NB4 (cell line): Measurements from ENCODE around the gene CATSPER1.

ENCODE experiments used
- DNase-seq: peaks from one replicate; pipeline ENCODE4 v3.0.0; 2010; ENCODE audit warnings: low read depth
- H3K4me3 ChIP-seq: one replicate; pipeline ENCODE4 v1.5.1; 2011; ENCODE audit warnings: mild to moderate bottlenecking, low read depth, low read length, moderate library complexity
- MYC ChIP-seq: IDR thresholded peaks from 2 replicates; pipeline ENCODE4 v1.6.1; 2011; ENCODE audit warnings: low read depth, low read length
- POLR2A ChIP-seq: IDR thresholded peaks from 2 replicates; pipeline ENCODE4 v1.6.1; 2011; ENCODE audit warnings: mild to moderate bottlenecking; ENCODE audit not compliant: insufficient read length; ENCODE audit errors: extremely low read depth
- TF ChIP-seq, protein P1 (sequence below): IDR thresholded peaks from 2 replicates; pipeline ENCODE4 v1.6.1; 2011; ENCODE audit warnings: low read depth, low read length
- TF ChIP-seq, protein P2 (sequence below): IDR thresholded peaks from one replicate; pipeline ENCODE4 v1.5.1; 2012; ENCODE audit warnings: low read depth, low read length

The CATSPER1 gene

GRCh38 chr11:66044757-66045156, 18.5 kb upstream of the CATSPER1 start:
- DNase-seq: no peak
- no peak for TF ChIP-seq POLR2A
- TF ChIP-seq, protein P1, sequence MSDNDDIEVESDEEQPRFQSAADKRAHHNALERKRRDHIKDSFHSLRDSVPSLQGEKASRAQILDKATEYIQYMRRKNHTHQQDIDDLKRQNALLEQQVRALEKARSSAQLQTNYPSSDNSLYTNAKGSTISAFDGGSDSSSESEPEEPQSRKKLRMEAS: no peak
- TF ChIP-seq, protein P2, sequence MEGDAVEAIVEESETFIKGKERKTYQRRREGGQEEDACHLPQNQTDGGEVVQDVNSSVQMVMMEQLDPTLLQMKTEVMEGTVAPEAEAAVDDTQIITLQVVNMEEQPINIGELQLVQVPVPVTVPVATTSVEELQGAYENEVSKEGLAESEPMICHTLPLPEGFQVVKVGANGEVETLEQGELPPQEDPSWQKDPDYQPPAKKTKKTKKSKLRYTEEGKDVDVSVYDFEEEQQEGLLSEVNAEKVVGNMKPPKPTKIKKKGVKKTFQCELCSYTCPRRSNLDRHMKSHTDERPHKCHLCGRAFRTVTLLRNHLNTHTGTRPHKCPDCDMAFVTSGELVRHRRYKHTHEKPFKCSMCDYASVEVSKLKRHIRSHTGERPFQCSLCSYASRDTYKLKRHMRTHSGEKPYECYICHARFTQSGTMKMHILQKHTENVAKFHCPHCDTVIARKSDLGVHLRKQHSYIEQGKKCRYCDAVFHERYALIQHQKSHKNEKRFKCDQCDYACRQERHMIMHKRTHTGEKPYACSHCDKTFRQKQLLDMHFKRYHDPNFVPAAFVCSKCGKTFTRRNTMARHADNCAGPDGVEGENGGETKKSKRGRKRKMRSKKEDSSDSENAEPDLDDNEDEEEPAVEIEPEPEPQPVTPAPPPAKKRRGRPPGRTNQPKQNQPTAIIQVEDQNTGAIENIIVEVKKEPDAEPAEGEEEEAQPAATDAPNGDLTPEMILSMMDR: no peak
- no peak for TF ChIP-seq MYC
- no peak overlapping the region for H3K4me3 ChIP-seq

DNA sequence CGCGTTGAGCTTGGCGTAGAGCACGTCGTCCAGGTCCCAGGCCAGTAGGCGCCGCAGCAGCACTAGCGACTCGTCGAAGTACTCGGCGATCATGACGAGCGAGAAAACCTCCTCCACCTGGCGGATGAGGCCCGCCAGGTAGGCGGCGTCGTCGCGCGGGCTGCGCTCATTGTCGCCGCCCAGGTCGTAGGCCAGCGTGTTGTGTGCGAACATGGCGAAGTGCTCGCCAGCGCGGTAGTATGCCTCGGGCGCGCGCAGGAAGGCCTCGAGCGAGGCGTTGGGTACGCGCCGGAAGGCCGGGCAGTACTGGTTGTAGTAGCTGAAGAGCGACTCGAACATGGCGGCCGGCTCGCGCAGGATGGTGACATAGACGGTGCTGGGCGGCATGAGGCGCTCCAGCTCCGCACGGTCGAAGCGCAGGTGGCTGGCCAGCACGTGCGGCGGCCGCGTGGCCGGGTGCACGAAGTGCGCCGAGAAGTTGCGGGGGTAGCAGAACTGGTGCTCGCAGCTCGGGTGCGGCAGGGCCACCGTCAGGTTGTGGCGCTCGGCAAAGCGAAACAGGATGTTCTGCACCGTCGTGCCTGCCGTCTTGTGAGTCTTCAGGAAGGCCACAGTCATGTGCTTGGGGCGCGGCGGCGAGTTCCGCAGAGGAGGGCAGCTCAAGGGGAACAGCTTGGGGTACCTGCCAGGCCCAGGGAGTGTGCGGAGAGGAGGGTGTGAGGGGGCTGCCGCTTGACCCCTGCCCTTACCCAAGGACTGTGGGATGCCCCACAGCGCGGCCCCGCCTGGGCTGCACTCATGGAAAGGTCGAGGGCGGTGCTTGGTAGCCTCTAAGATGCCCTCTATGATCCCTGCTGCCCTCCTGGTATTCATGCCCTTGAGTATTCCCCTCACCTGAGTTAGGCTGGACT, 17.0 kb upstream of the CATSPER1 start:
- DNase-seq: no peak

GRCh38 chr11:66042227-66042995, 16.1 kb upstream of the CATSPER1 start:
- no peak overlapping the region for H3K4me3 ChIP-seq
- no peak for DNase-seq
- TF ChIP-seq, protein P2: no peak
- TF ChIP-seq MYC: no peak
- TF ChIP-seq POLR2A: no peak
- TF ChIP-seq, protein P1: no peak

More for the DNA sequence above, 17.0 kb upstream of the CATSPER1 start:
- TF ChIP-seq, protein P2: no peak
- TF ChIP-seq, protein P1: no peak
- no peak for TF ChIP-seq POLR2A
- TF ChIP-seq MYC: no peak
- no peak overlapping the region for H3K4me3 ChIP-seq

- TF ChIP-seq POLR2A (no peak), MYC (no peak)
- TF ChIP-seq, protein P2: no peak
- TF ChIP-seq, protein P1: no peak
Observed at GRCh38 chr11:66039765-66040164, 13.5 kb upstream of the CATSPER1 start.

GRCh38 chr11:66037327-66037726, 11.0 kb upstream of the CATSPER1 start:
- TF ChIP-seq POLR2A (no peak), MYC (no peak)
- TF ChIP-seq, protein P1: no peak
- TF ChIP-seq, protein P2: no peak
- no peak for DNase-seq
- no peak overlapping the region for H3K4me3 ChIP-seq

More at GRCh38 chr11:66039765-66040164, 13.5 kb upstream of the CATSPER1 start:
- no peak for DNase-seq
- H3K4me3 ChIP-seq: no peak overlapping the region
